Upper lobe of right lung (tissue), 1 donor: Measurements from ENCODE around the gene ITGB7. TPM values are rescaled to one million over a fixed set of nuclear protein-coding genes. Genes with fewer than 3 reads are reported as not detected.

ENCODE experiments used
- ATAC-seq: fragments of 200-7000 bp; cut with Tn5 transposase; one replicate; pipeline ENCODE4 v1.9.1; 2020; ENCODE audit warnings: mild to moderate bottlenecking, moderate library complexity
- DNase-seq: peaks from one replicate; pipeline ENCODE4 v3.0.0-alpha.2; 2020
- H3K27ac ChIP-seq: fragments of 200-600 bp; one replicate; pipeline ENCODE4 v1.8.0; 2022
- H3K27me3 ChIP-seq: fragments of 200-600 bp; one replicate; pipeline ENCODE4 v1.8.0; 2022; ENCODE audit warnings: mild to moderate bottlenecking
- H3K36me3 ChIP-seq: fragments of 200-600 bp; one replicate; pipeline ENCODE4 v1.8.0; 2022
- H3K4me1 ChIP-seq: fragments of 200-600 bp; one replicate; pipeline ENCODE4 v1.8.0; 2022
- H3K4me3 ChIP-seq: fragments of 200-600 bp; one replicate; pipeline ENCODE4 v1.8.0; 2022; ENCODE audit warnings: mild to moderate bottlenecking
- H3K9me3 ChIP-seq: fragments of 200-600 bp; one replicate; pipeline ENCODE4 v1.8.0; 2022
- intact Hi-C: fragments of 100-400 bp; cut with DNase I; formaldehyde crosslinking; loops from one replicate; pipeline ENCODE4 v1.11.0; 2022
- total RNA-seq: library from RNA; stranded (reverse); fragmentation: NEBNext Ultra II Directional; extraction: Animal tissue kit (Norgen Biotek cat#: 25700); gene quantifications from one replicate; pipeline ENCODE4 v1.2.1, GENCODE V29; 2021
- TF ChIP-seq, protein P1 (sequence below): fragments of 200-600 bp; IDR thresholded peaks from one replicate; pipeline ENCODE4 v1.8.0; 2022; ENCODE audit warnings: antibody characterized with exemption
- donor health status: DM: no; HTN: yes; CAD: no; lungs with severe emphysema.

The ITGB7 gene
- total RNA-seq, 1 donor from 2014 or later = 7.7 TPM

DNA sequence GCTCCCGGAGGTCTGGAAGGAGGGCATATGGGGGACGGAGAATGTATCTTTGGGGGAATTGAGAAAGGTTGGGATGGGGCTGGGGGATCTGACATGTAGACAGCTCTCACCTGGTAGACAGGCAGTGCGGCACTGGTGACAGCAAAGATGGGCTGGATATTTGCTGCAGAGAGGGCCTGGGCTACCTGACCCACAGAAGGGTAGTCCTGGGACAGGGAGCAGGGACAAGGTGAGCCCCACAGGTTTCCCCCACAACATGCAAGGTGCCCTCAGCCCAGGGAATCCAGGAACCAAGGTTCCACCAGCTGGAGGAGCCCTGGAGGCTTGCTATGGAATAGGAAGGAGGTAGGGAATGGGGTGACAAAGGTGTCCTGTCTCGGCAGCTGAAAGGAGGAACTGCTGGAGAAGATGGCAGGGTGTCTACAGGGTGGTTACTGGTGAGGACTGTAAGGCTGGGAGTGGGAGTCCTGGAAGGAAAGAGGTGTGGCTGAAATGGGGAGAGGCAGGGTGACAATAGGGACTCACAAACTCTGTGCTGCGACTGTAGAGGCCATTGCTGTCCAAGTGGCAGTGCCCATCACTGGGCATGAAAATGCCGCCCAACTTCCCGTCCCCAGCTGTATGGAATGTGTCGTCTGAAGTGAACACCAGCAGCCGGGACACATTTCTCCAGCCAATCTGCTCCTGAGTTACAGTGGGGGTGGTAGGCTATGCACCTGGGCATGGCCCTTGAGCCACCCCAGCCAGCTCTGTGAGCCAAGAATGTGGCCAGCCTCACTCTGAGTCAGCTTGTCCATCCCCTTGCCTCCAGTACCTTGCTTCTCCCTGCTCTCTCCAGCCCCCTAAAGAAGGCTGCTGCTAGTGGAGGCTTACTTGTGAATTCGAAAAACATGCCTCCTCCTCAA, 11.3 kb downstream of the ITGB7 start:
- TF ChIP-seq, protein P1, sequence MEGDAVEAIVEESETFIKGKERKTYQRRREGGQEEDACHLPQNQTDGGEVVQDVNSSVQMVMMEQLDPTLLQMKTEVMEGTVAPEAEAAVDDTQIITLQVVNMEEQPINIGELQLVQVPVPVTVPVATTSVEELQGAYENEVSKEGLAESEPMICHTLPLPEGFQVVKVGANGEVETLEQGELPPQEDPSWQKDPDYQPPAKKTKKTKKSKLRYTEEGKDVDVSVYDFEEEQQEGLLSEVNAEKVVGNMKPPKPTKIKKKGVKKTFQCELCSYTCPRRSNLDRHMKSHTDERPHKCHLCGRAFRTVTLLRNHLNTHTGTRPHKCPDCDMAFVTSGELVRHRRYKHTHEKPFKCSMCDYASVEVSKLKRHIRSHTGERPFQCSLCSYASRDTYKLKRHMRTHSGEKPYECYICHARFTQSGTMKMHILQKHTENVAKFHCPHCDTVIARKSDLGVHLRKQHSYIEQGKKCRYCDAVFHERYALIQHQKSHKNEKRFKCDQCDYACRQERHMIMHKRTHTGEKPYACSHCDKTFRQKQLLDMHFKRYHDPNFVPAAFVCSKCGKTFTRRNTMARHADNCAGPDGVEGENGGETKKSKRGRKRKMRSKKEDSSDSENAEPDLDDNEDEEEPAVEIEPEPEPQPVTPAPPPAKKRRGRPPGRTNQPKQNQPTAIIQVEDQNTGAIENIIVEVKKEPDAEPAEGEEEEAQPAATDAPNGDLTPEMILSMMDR = no peak
- H3K36me3 ChIP-seq = no peaks in the 10 kb centered on the region
- peaks cover 13% of the 10 kb centered on the region for H3K4me1 ChIP-seq
- DNase-seq (no peak), ATAC-seq (peak; percentile 32)
- H3K27me3 ChIP-seq = no peaks in the 10 kb centered on the region
- H3K4me3 ChIP-seq = no peak overlapping the region
- intact Hi-C loops = loop anchor here (5.0 kb wide), 1 partner anchor 33 kb away; no protein-coding TSS in a partner anchor
- H3K9me3 ChIP-seq = no peaks in the 10 kb centered on the region
- H3K27ac ChIP-seq = no peak overlapping the region

DNA sequence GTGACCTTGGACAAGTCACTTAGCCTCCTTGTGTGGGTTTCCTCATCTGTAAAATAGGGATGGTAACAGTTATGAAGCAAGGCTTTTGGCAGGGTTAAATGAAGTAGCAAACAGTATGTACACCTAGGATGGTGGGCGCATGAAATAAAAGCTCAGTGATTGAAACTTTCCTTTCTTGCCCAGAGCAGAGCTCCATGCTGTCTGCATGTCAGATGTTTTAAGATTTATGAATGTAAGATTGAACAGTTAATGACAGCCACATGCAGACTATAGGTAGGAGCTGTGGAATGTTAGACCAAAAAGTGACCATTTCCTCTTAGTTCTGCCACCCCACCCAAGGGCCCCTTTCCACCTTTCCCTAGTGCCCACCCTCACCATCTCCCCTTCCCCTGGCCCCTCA, 12.1 kb downstream of the ITGB7 start:
- H3K9me3 ChIP-seq = no peaks in the 10 kb centered on the region
- H3K4me1 ChIP-seq = peaks cover 18% of the 10 kb centered on the region
- no peak overlapping the region for H3K27ac ChIP-seq
- no peaks in the 10 kb centered on the region for H3K36me3 ChIP-seq
- intact Hi-C loops = loop anchor here (5.0 kb wide), 1 partner anchor 33 kb away; no protein-coding TSS in a partner anchor
- H3K27me3 ChIP-seq = no peaks in the 10 kb centered on the region
- ATAC-seq (no peak), DNase-seq (no peak)
- H3K4me3 ChIP-seq = no peak overlapping the region
- TF ChIP-seq, protein P1 = no peak

DNA sequence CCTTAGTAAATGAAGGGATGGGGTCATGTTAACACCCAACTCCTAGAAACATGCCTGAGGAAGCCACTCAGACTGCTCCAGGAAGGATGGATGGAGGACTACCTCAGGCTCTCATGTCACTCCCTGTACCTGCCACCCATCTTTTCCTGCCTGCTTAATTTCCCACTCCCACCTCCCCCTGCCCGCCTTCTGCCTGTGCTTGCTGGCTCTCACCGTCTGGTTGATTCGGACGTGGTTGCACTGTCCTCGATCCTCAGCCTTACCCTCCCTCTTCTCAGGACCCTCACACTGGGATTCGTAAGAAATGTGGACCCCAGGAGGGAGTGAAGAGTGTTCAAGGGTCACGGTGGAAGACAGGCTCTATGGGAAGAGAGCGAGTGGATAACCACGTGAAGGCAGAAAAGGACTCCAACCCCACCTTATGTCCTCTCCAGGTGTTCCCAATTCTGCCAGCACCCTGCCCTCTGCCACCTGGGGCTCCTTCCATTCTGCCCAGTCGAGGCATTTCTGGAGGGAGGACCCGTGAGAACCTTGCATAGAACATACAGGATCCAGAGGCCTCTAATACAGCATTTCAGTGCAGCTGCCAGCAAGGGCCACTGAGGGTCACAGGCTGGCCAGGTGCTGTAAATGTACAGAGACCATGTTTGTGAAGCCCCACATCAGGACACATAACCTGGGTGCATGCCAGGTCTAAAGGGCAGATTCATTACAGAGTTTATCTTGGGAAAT, 12.9 kb downstream of the ITGB7 start:
- H3K4me3 ChIP-seq = no peak overlapping the region
- TF ChIP-seq, protein P1 = no peak
- H3K4me1 ChIP-seq = peaks cover 19% of the 10 kb centered on the region
- no peaks in the 10 kb centered on the region for H3K36me3 ChIP-seq
- no peaks in the 10 kb centered on the region for H3K9me3 ChIP-seq
- no peaks in the 10 kb centered on the region for H3K27me3 ChIP-seq
- H3K27ac ChIP-seq = no peak overlapping the region
- no peak for DNase-seq
- no peak for ATAC-seq
- intact Hi-C loops = no loop called here

DNA sequence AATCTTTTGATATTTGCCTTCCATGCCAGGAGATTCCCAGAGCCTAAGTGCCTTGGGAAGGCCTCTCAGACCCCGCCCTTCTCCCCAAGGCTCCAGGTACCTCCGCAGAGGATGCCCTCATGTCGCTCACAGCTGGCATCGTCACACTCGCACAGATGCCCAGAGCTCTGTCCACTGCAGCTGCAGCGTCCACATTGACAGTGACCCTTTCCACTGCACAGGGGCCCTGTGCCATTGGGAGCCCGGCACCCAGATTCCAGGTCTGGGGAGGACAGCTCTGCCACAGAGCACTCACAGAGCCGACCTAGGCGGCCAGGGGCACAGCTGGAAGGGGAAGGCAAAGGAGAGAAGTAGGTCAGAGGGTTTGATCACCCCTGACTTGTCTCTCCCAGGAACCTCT, 14.0 kb downstream of the ITGB7 start:
- H3K36me3 ChIP-seq = peaks cover 6% of the 10 kb centered on the region
- no peaks in the 10 kb centered on the region for H3K9me3 ChIP-seq
- no peak overlapping the region for H3K4me3 ChIP-seq
- H3K27me3 ChIP-seq = no peaks in the 10 kb centered on the region
- TF ChIP-seq, protein P1 = no peak
- no peak for DNase-seq
- no peak overlapping the region for H3K27ac ChIP-seq
- peaks cover 11% of the 10 kb centered on the region for H3K4me1 ChIP-seq
- intact Hi-C loops = no loop called here
- ATAC-seq = no peak

DNA sequence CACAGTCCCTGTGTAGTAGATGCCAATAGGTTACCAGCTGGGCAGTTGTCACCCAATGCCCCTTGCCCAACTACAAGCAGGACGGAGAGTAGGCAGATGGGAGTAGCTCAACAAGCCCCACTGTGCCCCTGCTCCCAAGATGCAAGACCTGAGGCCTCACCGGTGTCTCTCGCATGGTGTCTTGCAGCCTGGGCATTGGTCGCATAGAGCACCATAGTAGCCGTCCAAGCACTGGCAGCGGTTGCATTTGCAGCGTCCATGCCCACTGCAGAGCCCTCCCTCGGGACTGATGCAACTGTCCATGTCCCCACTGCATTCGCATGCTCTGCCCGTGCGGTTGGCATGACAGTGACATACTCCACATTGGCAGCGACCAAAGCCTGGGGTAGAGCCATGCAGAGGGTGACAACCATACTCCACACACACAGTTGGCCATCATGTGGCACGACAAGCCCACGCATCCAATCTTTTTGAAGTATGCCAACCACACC, 14.5 kb downstream of the ITGB7 start:
- H3K27me3 ChIP-seq = no peaks in the 10 kb centered on the region
- no peak overlapping the region for H3K4me3 ChIP-seq
- no peak for ATAC-seq
- intact Hi-C loops = no loop called here
- H3K36me3 ChIP-seq = peaks cover 11% of the 10 kb centered on the region
- H3K27ac ChIP-seq = no peak overlapping the region
- DNase-seq = no peak
- H3K9me3 ChIP-seq = no peaks in the 10 kb centered on the region
- peaks cover 6% of the 10 kb centered on the region for H3K4me1 ChIP-seq
- TF ChIP-seq, protein P1 = no peak
